ENCODE results near the gene PFDN2.

GRCh38 chr1:161072751-161073449, 44.9 kb downstream of the PFDN2 start:
- TF ChIP-seq EZH2 (IDR thresholded peaks at IDR 0.05; ENCODE audit: insufficient read depth, poor library complexity, severe bottlenecking): no peak
- no peak for TF ChIP-seq EZH2phosphoT487 (IDR thresholded peaks at IDR 0.05; ENCODE audit: insufficient read depth, low read depth)
